B cell (primary cell): ENCODE results near the gene SNRK. TPM values are rescaled to one million over a fixed set of nuclear protein-coding genes. Genes with fewer than 3 reads are reported as not detected.

Experiments used
- ATAC-seq: fragments of 200-7000 bp; cut with Tn5 transposase; one replicate; pipeline ENCODE4 v1.10.0; 2021; ENCODE audit warnings: low read depth, mild to moderate bottlenecking, moderate number of reproducible peaks, moderate library complexity
- CTCF ChIA-PET: fragments of 350-600 bp; sonication (Branson Sonifier 250); formaldehyde crosslinking; loops from one replicate; lab custom pipeline; 2021; ENCODE audit warnings: antibody characterized with exemption, inconsistent platforms; lab: Charles Lee
- POLR2A ChIA-PET: fragments of 350-600 bp; sonication (Branson Sonifier 250); formaldehyde crosslinking; loops from one replicate; lab custom pipeline; 2021; ENCODE audit warnings: antibody characterized with exemption; lab: Charles Lee
- DNase-seq: peaks from one replicate; pipeline ENCODE4 v3.0.0; 2013
- H2AFZ ChIP-seq: 2 replicates; pipeline ENCODE4 v1.6.1; 2012; ENCODE audit warnings: mild to moderate bottlenecking, low read depth, low read length; ENCODE audit not compliant: insufficient read depth, poor library complexity, severe bottlenecking
- H3K27ac ChIP-seq, 2 donors: 1 replicate in 1 of 2; 2 replicates in 1 of 2; pipeline ENCODE4 v1.5.1; 2012 to 2013; ENCODE audit warnings: low read length in 2 of 2, mild to moderate bottlenecking in 2 of 2, moderate library complexity in 1 of 2
- H3K27me3 ChIP-seq, 4 experiments: fragments of 200-600 bp in 1 of 4; sonication (generic) in 1 of 4; replicated peaks in 1 of 4; 1 replicate in 2 of 4; 2 replicates in 2 of 4; pipeline versions ENCODE4 v1.6.1 to v1.7.0; 2013 to 2016; ENCODE audit warnings: low read length in 3 of 4, mild to moderate bottlenecking in 2 of 4, mixed read lengths in 1 of 4, moderate library complexity in 1 of 4; ENCODE audit not compliant: insufficient read depth in 4 of 4, control insufficient read depth in 3 of 4; ENCODE audit errors: control extremely low read depth in 1 of 4
- H3K36me3 ChIP-seq, 2 experiments: replicated peaks in 1 of 2; 1 replicate in 1 of 2; 2 replicates in 1 of 2; pipeline versions ENCODE4 v1.6.1 to v1.7.1; 2013; ENCODE audit warnings: low read length in 1 of 2; ENCODE audit not compliant: insufficient read depth in 2 of 2, control insufficient read depth in 1 of 2; ENCODE audit errors: control extremely low read depth in 1 of 2, extremely low read depth in 1 of 2
- H3K4me1 ChIP-seq, 2 donors: fragments of 200-600 bp in 1 of 2; sonication (generic) in 1 of 2; 1 replicate in 1 of 2; 2 replicates in 1 of 2; pipeline versions ENCODE4 v1.5.1 to v1.6.1; 2013 to 2017; ENCODE audit warnings: low read length in 2 of 2; ENCODE audit not compliant: control insufficient read depth in 2 of 2, insufficient read depth in 2 of 2
- H3K4me2 ChIP-seq: replicated peaks from 2 replicates; pipeline ENCODE3; 2012; ENCODE audit warnings: mild to moderate bottlenecking, low read depth, low read length; ENCODE audit not compliant: poor library complexity, severe bottlenecking
- H3K4me3 ChIP-seq, 5 experiments: fragments of 200-600 bp in 1 of 5; sonication (generic) in 1 of 5; 1 replicate in 3 of 5; 2 replicates in 2 of 5; pipeline versions ENCODE4 v1.5.1 to v1.7.0; 2011 to 2016; ENCODE audit warnings: low read length in 4 of 5, mild to moderate bottlenecking in 4 of 5, low read depth in 2 of 5, control low read depth in 1 of 5, moderate library complexity in 1 of 5; ENCODE audit not compliant: insufficient read depth in 1 of 5; ENCODE audit errors: control extremely low read depth in 1 of 5, extremely low read depth in 1 of 5
- H3K79me2 ChIP-seq: fragments of 200-600 bp; sonication (generic); one replicate; pipeline ENCODE4 v1.6.0; 2016; ENCODE audit warnings: low read length; ENCODE audit not compliant: control insufficient read depth, insufficient read depth
- H3K9ac ChIP-seq: fragments of 200-600 bp; sonication (generic); 2 replicates; pipeline ENCODE4 v1.6.1; 2017; ENCODE audit warnings: mild to moderate bottlenecking, low read length, moderate library complexity
- H3K9me3 ChIP-seq, 3 donors: one replicate each; pipeline versions ENCODE4 v1.6.1 to v1.7.1; 2013; ENCODE audit warnings: low read length in 2 of 3; ENCODE audit not compliant: control insufficient read depth in 2 of 3, insufficient read depth in 1 of 3; ENCODE audit errors: control extremely low read depth in 1 of 3
- H4K20me1 ChIP-seq: 2 replicates; pipeline ENCODE4 v1.6.0; 2012; ENCODE audit warnings: mild to moderate bottlenecking, low read length; ENCODE audit not compliant: insufficient read depth, control insufficient read depth, poor library complexity, severe bottlenecking
- H3K27ac Mint-ChIP-seq: one replicate; pipeline ENCODE4 v1.8.0; 2021; ENCODE audit warnings: mixed read lengths
- H3K27me3 Mint-ChIP-seq: one replicate; pipeline ENCODE4 v1.8.0; 2021; ENCODE audit warnings: mixed read lengths
- H3K4me1 Mint-ChIP-seq: one replicate; pipeline ENCODE4 v1.8.0; 2021; ENCODE audit warnings: mixed read lengths
- H3K4me3 Mint-ChIP-seq: one replicate; pipeline ENCODE4 v1.8.0; 2021; ENCODE audit warnings: mixed read lengths
- H3K9me3 Mint-ChIP-seq: one replicate; pipeline ENCODE4 v1.8.0; 2022; ENCODE audit warnings: mixed read lengths; ENCODE audit not compliant: insufficient read depth
- CTCF ChIP-seq: fragments of 200-600 bp; IDR thresholded peaks from one replicate; pipeline ENCODE4 v1.8.0; 2022; ENCODE audit warnings: antibody characterized with exemption, mild to moderate bottlenecking
- EZH2 ChIP-seq: IDR thresholded peaks from 2 replicates; pipeline ENCODE4 v1.6.1; 2012; ENCODE audit warnings: borderline replicate concordance, low read depth, mild to moderate bottlenecking, moderate library complexity, low read length; ENCODE audit not compliant: insufficient read depth, poor library complexity, severe bottlenecking
- WGBS: methylation state at CpG from one replicate; pipeline ENCODE4 v1.1.5; 2013; ENCODE audit warnings: missing lambda C conversion rate; ENCODE audit not compliant: insufficient coverage; 5-methylcytosine and 5-hydroxymethylcytosine counted together
- intact Hi-C: fragments of 100-400 bp; cut with micrococcal nuclease; formaldehyde crosslinking; loops from one replicate; pipeline ENCODE4 v1.10.0; 2022
- polyA plus RNA-seq: library from polyadenylated mRNA; depleted of rRNA; stranded (reverse); fragments of >200 nt; gene quantifications from 2 replicates; pipeline ENCODE4 v1.2.3, GENCODE V29; 2012
- total RNA-seq, 2 donors: library from RNA; stranded (reverse); fragments of 120-200 nt in 1 of 2; gene quantifications; 1 replicate in 1 of 2; 2 replicates in 1 of 2; pipeline versions ENCODE4 v1.2.3 to v1.2.4, GENCODE V29; 2013 to 2022

Gene SNRK
- total and polyA plus RNA-seq, 2 donors (not counting 1 experiment from before 2014, with no cell fraction given): 17.8 to 46.7 TPM

GRCh38 chr3:43373560-43373928 is 87.2 kb downstream of the SNRK start:
- Histone ChIP-seq H3K27me3 (no peaks in the 10 kb centered on the region), H3K4me2 (no peak overlapping the region), H3K9ac (no peak overlapping the region), H3K36me3 (no peaks in the 10 kb centered on the region), H2AFZ (no peak overlapping the region), H3K79me2 (no peaks in the 10 kb centered on the region), H3K4me3 (no peak overlapping the region), H3K4me1 (no peaks in the 10 kb centered on the region), H4K20me1 (no peaks in the 10 kb centered on the region), H3K9me3 (no peaks in the 10 kb centered on the region), H3K27ac (no peak overlapping the region)
- intact Hi-C loops: no loop called here
- ChIA-PET POLR2A (interaction anchor here (0.6 kb wide), 1 partner anchor 9 kb away, joined by 6 read pairs; no protein-coding TSS in a partner anchor), CTCF (no interaction called here)
- no peak for ATAC-seq
- H3K4me3 Mint-ChIP-seq: no peak overlapping the region
- H3K27me3 Mint-ChIP-seq: peaks cover 3% of the 10 kb centered on the region
- DNase-seq: no peak
- no peaks in the 10 kb centered on the region for H3K9me3 Mint-ChIP-seq
- no peaks in the 10 kb centered on the region for H3K4me1 Mint-ChIP-seq
- 100% methylated on average over 3 of the region's 3 CpGs for WGBS
- no peak for TF ChIP-seq EZH2
- no peak for TF ChIP-seq CTCF
- no peak overlapping the region for H3K27ac Mint-ChIP-seq

- Mint-ChIP-seq H3K27me3 (peaks cover 24% of the 10 kb centered on the region), H3K4me1 (no peaks in the 10 kb centered on the region), H3K9me3 (no peaks in the 10 kb centered on the region), H3K27ac (no peak overlapping the region), H3K4me3 (no peak overlapping the region)
- H2AFZ ChIP-seq: no peak overlapping the region
- H3K27ac ChIP-seq: no peak overlapping the region
- no peak overlapping the region for H3K4me2 ChIP-seq
- intact Hi-C loops: no loop called here
- no CpG with 5 or more reads among the region's 2 CpGs for WGBS
- ChIA-PET CTCF (interaction anchor here (0.6 to 6.7 kb wide), 12 partner anchors 9 to 416 kb away, joined by 3 to 71 read pairs (median 4); no protein-coding TSS in a partner anchor), POLR2A (no interaction called here)
- DNase-seq (peak; percentile 73), ATAC-seq (peak; percentile 61)
- H3K4me1 ChIP-seq: no peaks in the 10 kb centered on the region
- H3K79me2 ChIP-seq: no peaks in the 10 kb centered on the region
- no peaks in the 10 kb centered on the region for H4K20me1 ChIP-seq
- no peaks in the 10 kb centered on the region for H3K27me3 ChIP-seq
- no peaks in the 10 kb centered on the region for H3K9me3 ChIP-seq
- no peak overlapping the region for H3K4me3 ChIP-seq
- H3K36me3 ChIP-seq: no peaks in the 10 kb centered on the region
- H3K9ac ChIP-seq: no peak overlapping the region
- TF ChIP-seq EZH2 (no peak), CTCF (peak; percentile 87)
These were observed 92.0 kb downstream of the SNRK start for GRCh38 chr3:43378066-43378935.
